ACC112 (cell line): ENCODE data around the gene VPS35L.

ENCODE experiments used
- H2AFZ ChIP-seq: fragments of 200-600 bp; sonication (generic); one replicate; pipeline ENCODE4 v1.6.0; 2017; ENCODE audit warnings: antibody characterized with exemption, low read length; ENCODE audit not compliant: unreplicated experiment
- H3K27ac ChIP-seq: fragments of 200-600 bp; sonication (generic); 2 replicates; pipeline ENCODE4 v1.5.1; 2014; ENCODE audit warnings: low read depth, mild to moderate bottlenecking, antibody characterized with exemption, low read length, moderate library complexity
- H3K27me3 ChIP-seq: fragments of 200-600 bp; sonication (generic); 2 replicates; pipeline ENCODE4 v1.6.1; 2014; ENCODE audit warnings: mild to moderate bottlenecking, antibody characterized with exemption, low read length, moderate library complexity, mixed read lengths; ENCODE audit not compliant: insufficient read depth
- H3K36me3 ChIP-seq: fragments of 200-600 bp; sonication (generic); 2 replicates; pipeline ENCODE4 v1.6.1; 2016; ENCODE audit warnings: mild to moderate bottlenecking, antibody characterized with exemption, low read length, moderate library complexity, mixed read lengths; ENCODE audit not compliant: insufficient read depth
- H3K4me1 ChIP-seq: fragments of 200-600 bp; sonication (generic); one replicate; pipeline ENCODE4 v1.6.1; 2016; ENCODE audit warnings: low read length, mixed read lengths; ENCODE audit not compliant: insufficient read depth, unreplicated experiment, control insufficient read depth
- H3K4me3 ChIP-seq: fragments of 200-600 bp; sonication (generic); 2 replicates; pipeline ENCODE4 v1.5.1; 2014; ENCODE audit warnings: mild to moderate bottlenecking, low read depth, low read length
- H3K79me2 ChIP-seq: fragments of 200-600 bp; sonication (generic); one replicate; pipeline ENCODE4 v1.6.0; 2016; ENCODE audit warnings: low read length; ENCODE audit not compliant: control insufficient read depth, unreplicated experiment, insufficient read depth

The VPS35L gene

GRCh38 chr16:19691161-19691711 is 135.7 kb downstream of the VPS35L start:
- H3K4me3 ChIP-seq, result no peak overlapping the region
- peaks cover 5% of the 10 kb centered on the region for H3K4me1 ChIP-seq
- H3K79me2 ChIP-seq, result no peaks in the 10 kb centered on the region
- no peak overlapping the region for H3K27ac ChIP-seq
- no peak overlapping the region for H2AFZ ChIP-seq
- H3K36me3 ChIP-seq, result no peaks in the 10 kb centered on the region
- H3K27me3 ChIP-seq, result no peaks in the 10 kb centered on the region

DNA sequence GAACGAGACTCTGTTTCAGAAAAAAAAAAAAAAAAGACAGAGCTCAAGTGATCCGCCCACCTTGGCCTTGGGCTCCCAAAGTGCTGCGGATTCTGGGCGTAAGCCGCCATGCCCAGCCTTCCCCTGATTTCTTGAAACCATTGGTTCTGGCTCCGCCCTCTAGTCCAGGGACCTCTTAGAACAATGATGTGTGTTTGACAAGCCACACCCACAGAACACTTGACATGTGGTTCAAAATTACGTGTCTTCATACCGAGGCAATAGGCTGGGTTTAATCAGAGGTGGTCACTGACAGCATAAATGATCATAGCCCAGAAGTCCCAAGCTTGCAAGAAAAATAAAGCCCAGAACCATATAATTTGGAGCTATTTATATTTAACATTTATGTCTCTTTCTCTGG is 139.5 kb downstream of the VPS35L start:
- Histone ChIP-seq H3K4me1 (peaks cover 30% of the 10 kb centered on the region), H3K27ac (no peak overlapping the region), H3K36me3 (peaks cover 10% of the 10 kb centered on the region; the same call in 1 of the 2 replicates), H3K27me3 (no peaks in the 10 kb centered on the region), H3K4me3 (no peak overlapping the region), H3K79me2 (no peaks in the 10 kb centered on the region), H2AFZ (no peak overlapping the region)

GRCh38 chr16:19696328-19696727 is 140.8 kb downstream of the VPS35L start:
- peaks cover 10% of the 10 kb centered on the region; the same call in 1 of the 2 replicates for H3K36me3 ChIP-seq

DNA sequence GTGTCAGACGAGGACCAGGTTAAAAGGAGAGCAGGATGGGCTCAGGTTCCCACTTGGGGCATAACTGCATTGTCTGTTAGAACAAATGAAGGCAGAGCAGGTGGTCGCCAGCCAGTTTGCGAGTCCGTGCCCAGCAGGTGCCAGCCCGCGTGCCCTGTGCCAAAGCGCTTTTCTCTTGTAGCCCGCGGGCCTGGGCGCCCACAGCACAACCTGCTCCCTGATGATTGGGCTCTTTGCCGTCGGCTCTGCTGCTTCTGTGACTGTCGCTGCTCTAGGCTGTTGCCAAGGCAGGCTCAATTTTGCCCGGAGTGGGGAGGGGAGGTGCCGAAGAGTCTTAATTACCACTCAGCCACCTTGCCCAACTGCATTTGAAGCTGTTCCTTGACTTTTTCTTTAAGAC is 141.5 kb downstream of the VPS35L start:
- Histone ChIP-seq H3K4me1 (peaks cover 45% of the 10 kb centered on the region), H3K79me2 (no peaks in the 10 kb centered on the region), H3K4me3 (no peak overlapping the region), H3K27me3 (no peaks in the 10 kb centered on the region), H3K36me3 (peaks cover 10% of the 10 kb centered on the region; the same call in 1 of the 2 replicates), H2AFZ (no peak overlapping the region), H3K27ac (peak overlapping the region; percentile 74)

More at GRCh38 chr16:19696328-19696727, 140.8 kb downstream of the VPS35L start:
- H3K27me3 ChIP-seq, result no peaks in the 10 kb centered on the region
- H3K4me1 ChIP-seq, result peaks cover 44% of the 10 kb centered on the region
- no peak overlapping the region for H2AFZ ChIP-seq
- H3K27ac ChIP-seq, result peak overlapping the region; percentile 74
- H3K79me2 ChIP-seq, result no peaks in the 10 kb centered on the region
- no peak overlapping the region for H3K4me3 ChIP-seq

DNA sequence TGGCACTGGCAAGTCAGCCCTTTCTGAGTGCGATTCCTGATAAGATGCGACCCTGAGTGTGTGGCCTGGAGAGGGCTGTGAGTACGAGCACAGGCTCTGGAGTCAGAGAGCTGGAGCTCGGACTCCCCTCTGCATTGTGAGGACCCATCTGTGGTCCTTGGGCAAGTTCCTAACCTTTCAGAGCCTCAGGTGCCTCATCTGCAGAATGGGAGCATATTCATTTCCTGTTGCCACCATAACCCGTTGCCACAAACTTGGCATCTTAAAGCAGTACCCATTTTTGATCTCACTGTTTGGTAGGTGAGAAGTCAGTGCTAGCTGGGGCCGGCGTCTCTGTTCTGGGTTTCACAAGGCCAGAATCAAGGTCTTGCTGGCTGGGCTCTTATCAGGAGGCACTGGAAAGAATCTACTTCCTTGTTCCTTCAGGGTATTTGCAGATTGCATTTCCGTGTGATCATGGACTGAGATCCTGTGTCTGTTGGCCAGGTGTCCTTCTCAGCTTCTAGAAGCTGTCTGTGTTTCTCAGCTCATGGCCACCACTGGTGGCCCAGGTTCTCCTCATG is 142.3 kb downstream of the VPS35L start:
- H3K27me3 ChIP-seq, result no peaks in the 10 kb centered on the region
- no peaks in the 10 kb centered on the region for H3K79me2 ChIP-seq
- H3K36me3 ChIP-seq, result peaks cover 10% of the 10 kb centered on the region; the same call in 1 of the 2 replicates
- no peak overlapping the region for H3K27ac ChIP-seq
- no peak overlapping the region for H3K4me3 ChIP-seq
- H2AFZ ChIP-seq, result no peak overlapping the region
- H3K4me1 ChIP-seq, result peaks cover 45% of the 10 kb centered on the region

DNA sequence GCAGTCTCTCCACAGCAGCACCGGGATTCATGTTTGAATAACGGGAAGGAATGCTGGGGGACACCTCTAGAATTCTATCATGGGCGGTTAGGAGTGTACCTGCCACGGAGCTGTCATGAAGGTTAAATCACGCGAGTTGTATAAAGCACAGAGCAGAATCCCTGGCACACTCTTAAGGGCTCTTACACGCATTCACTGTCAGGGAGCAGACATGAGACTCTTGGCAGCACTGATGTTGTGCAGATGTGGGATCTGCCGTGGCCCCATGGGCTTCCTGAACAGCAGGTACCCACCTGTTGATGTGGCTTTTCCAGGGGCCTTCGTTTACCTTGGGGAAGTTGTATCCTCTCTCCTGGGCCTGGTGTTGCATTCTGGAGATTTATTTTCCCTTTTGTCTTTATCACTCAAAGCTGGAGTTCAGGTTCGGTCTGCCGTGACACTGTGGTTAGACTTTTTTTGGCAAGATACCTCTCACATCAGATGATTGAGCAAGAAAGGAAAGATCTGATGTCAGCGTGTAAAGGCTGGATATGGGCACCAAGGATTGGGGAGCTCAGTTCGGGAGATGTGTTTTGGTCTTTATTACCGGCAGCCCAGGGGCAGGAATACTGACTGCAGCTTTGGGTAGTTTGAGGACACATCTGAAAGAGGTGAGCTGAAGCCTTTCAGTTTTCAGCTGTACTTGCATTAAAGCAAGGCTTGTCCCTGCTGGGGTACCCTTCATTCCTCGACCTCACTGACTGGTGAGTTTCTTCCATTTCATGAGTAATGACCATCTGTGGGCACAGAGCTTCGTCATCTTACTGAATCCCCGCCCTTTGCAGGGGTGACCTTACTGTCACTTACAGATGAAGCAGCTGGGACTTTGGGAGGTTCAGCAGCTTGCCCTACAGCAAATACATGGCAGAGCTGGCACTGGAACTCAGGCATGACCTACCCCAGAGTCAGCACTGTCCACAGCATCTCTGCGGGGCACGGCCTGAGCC is 143.3 kb downstream of the VPS35L start:
- Histone ChIP-seq H3K4me1 (peaks cover 45% of the 10 kb centered on the region), H3K27me3 (no peaks in the 10 kb centered on the region), H3K79me2 (no peaks in the 10 kb centered on the region), H3K36me3 (peaks cover 15% of the 10 kb centered on the region), H2AFZ (no peak overlapping the region), H3K27ac (peak overlapping the region; percentile 26; the same call in 1 of the 2 replicates), H3K4me3 (no peak overlapping the region)

DNA sequence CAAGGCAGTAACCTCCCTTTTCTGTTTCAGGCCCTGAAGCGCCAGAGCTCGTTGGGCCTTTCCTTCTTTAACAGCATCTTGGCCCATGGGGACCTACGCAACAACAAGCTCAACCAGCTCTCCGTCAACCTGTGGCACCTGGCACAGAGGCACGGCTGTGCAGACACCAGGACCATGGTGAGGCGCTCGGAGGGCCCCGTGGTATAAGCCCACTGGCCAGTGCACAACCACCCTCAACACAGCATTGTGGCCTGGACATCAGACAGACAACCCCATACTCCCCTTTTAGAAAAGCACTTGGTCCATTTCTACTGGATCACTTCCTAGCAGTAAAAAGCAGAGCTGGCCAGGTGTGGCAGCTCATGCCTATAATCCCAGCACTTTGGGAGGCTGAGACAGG is 144.0 kb downstream of the VPS35L start:
- 0 out of 2 replicates have a peak overlapping the region, but pooled peaks have one; percentile 26 for H3K27ac ChIP-seq
- H3K79me2 ChIP-seq, result no peaks in the 10 kb centered on the region
- peaks cover 48% of the 10 kb centered on the region for H3K4me1 ChIP-seq
- peaks cover 21% of the 10 kb centered on the region for H3K36me3 ChIP-seq
- no peak overlapping the region for H3K4me3 ChIP-seq
- H2AFZ ChIP-seq, result no peak overlapping the region
- no peaks in the 10 kb centered on the region for H3K27me3 ChIP-seq

GRCh38 chr16:19700319-19700781 is 144.8 kb downstream of the VPS35L start:
- H3K36me3 ChIP-seq, result peaks cover 29% of the 10 kb centered on the region
- no peaks in the 10 kb centered on the region for H3K27me3 ChIP-seq
- no peak overlapping the region for H2AFZ ChIP-seq
- no peak overlapping the region for H3K4me3 ChIP-seq
- peak overlapping the region; percentile 26 for H3K27ac ChIP-seq
- H3K4me1 ChIP-seq, result peaks cover 56% of the 10 kb centered on the region
- H3K79me2 ChIP-seq, result no peaks in the 10 kb centered on the region

DNA sequence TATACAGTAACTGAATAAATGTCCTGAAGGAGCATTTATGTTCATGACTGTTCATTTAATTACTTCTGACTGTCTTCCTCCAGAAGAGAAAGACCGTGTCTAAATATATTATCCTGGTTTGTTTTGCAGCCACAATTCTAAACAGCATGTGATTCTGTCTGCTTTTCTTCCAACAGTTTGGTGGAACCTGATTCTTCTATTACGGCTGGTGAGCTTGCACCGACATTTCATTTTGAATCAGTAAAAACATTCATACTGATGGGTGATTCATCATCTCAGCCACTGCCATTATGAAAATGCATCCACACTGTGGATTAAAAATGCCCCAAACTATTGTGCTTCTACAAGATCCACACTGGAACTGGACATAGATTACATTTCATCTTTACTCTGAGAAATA is 145.6 kb downstream of the VPS35L start:
- H3K36me3 ChIP-seq, result peaks cover 36% of the 10 kb centered on the region
- H2AFZ ChIP-seq, result no peak overlapping the region
- no peaks in the 10 kb centered on the region for H3K27me3 ChIP-seq
- H3K79me2 ChIP-seq, result no peaks in the 10 kb centered on the region
- H3K27ac ChIP-seq, result peak overlapping the region; percentile 26; the same call in 1 of the 2 replicates
- no peak overlapping the region for H3K4me3 ChIP-seq
- H3K4me1 ChIP-seq, result peaks cover 54% of the 10 kb centered on the region

DNA sequence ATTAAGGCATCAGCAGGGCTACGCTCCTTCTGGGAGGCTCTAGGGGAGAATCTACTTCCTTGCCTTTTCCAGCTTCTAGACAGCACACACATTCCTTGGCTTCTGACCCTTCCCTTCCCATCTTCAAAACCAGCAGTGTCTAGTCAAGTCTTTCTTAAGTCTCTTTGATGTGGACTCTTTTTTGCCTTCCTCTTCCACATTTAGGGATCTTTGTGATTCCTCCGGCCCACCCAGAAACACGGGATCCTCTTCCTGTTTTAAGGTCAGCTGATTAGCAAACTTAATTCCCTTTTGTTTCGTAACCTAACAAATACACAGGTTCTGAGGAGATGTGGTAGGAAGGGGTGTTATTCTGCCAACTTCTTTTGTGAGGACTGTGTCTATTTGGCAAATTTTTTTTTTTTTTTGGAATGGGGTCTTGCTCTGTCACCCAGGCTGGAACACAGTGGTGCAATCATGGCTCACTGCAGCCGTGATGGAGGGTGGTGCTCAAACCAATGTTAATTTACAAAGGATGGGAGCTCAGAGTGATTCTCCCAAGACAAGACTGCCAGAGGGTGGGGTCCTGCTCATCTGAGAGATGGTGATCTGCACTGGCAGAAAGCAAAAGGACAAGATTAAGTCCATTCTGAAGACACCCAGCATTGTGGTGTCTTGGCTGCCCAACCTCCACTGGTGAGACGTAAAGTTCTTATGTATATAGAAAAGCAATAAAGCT is 147.8 kb downstream of the VPS35L start:
- Histone ChIP-seq H3K36me3 (peaks cover 39% of the 10 kb centered on the region), H2AFZ (no peak overlapping the region), H3K4me3 (no peak overlapping the region), H3K27me3 (no peaks in the 10 kb centered on the region), H3K79me2 (no peaks in the 10 kb centered on the region), H3K4me1 (peaks cover 42% of the 10 kb centered on the region), H3K27ac (no peak overlapping the region)
